Mesenchymal stem cell (in vitro differentiated cells and primary cell): ENCODE measurements around the gene CELF5.
A peak's percentile ranks its signal among the peaks of the same experiment; 100 is the strongest.

Source experiments
- DNase-seq: peaks from one replicate; pipeline ENCODE4 v3.0.0-alpha.2; 2013
- H2AFZ ChIP-seq: one replicate; pipeline ENCODE4 v1.6.1; 2013; ENCODE audit warnings: low read depth, mild to moderate bottlenecking, control low read depth, inconsistent platforms, low read length, moderate library complexity
- H2AK5ac ChIP-seq: 2 replicates; pipeline ENCODE4 v1.6.1; 2013; ENCODE audit warnings: low read length, moderate library complexity, mild to moderate bottlenecking, inconsistent platforms; ENCODE audit not compliant: severe bottlenecking
- H2BK120ac ChIP-seq: one replicate; pipeline ENCODE4 v1.6.1; 2013; ENCODE audit warnings: low read depth, mild to moderate bottlenecking, inconsistent platforms, low read length, moderate library complexity
- H2BK12ac ChIP-seq, 2 experiments: one replicate each; pipeline ENCODE4 v1.6.1; 2013; ENCODE audit warnings: inconsistent platforms in 2 of 2, low read length in 2 of 2, mild to moderate bottlenecking in 2 of 2, moderate library complexity in 2 of 2, control low read depth in 1 of 2
- H2BK15ac ChIP-seq: one replicate; pipeline ENCODE4 v1.6.1; 2013; ENCODE audit warnings: mild to moderate bottlenecking, low read depth, inconsistent platforms; ENCODE audit not compliant: poor library complexity, severe bottlenecking
- H2BK5ac ChIP-seq: 2 replicates; pipeline ENCODE4 v1.6.1; 2013; ENCODE audit warnings: low read depth, mild to moderate bottlenecking, low read length, control low read depth, inconsistent platforms; ENCODE audit not compliant: poor library complexity, severe bottlenecking
- H3K14ac ChIP-seq, 2 experiments: one replicate each; pipeline ENCODE4 v1.6.1; 2013; ENCODE audit warnings: inconsistent platforms in 2 of 2, low read length in 2 of 2, control low read depth in 1 of 2, mild to moderate bottlenecking in 1 of 2, moderate library complexity in 1 of 2
- H3K18ac ChIP-seq, 2 experiments: one replicate each; pipeline ENCODE4 v1.6.1; 2013; ENCODE audit warnings: inconsistent platforms in 2 of 2, low read length in 2 of 2, control low read depth in 1 of 2, low read depth in 1 of 2, mild to moderate bottlenecking in 1 of 2
- H3K23ac ChIP-seq, 2 experiments: one replicate each; pipeline ENCODE4 v1.6.1; 2013; ENCODE audit warnings: inconsistent platforms in 2 of 2, low read length in 2 of 2, mild to moderate bottlenecking in 2 of 2, moderate library complexity in 2 of 2, control low read depth in 1 of 2
- H3K27ac ChIP-seq: 2 replicates; pipeline ENCODE4 v1.5.1; 2013; ENCODE audit warnings: mild to moderate bottlenecking, moderate library complexity, low read length, control low read depth, inconsistent platforms; ENCODE audit not compliant: poor library complexity, severe bottlenecking
- H3K27me3 ChIP-seq, 2 experiments: 2 replicates each; pipeline versions ENCODE4 v1.6.1 to v1.7.0; 2013; ENCODE audit warnings: low read length in 2 of 2, mild to moderate bottlenecking in 2 of 2, moderate library complexity in 2 of 2, control low read depth in 1 of 2, inconsistent platforms in 1 of 2; ENCODE audit not compliant: control insufficient read depth in 1 of 2, insufficient read depth in 1 of 2
- H3K36me3 ChIP-seq, 2 experiments: 2 replicates each; pipeline versions ENCODE4 v1.6.1 to v1.7.0; 2013; ENCODE audit warnings: low read length in 2 of 2, control low read depth in 1 of 2, inconsistent platforms in 1 of 2, low read depth in 1 of 2, mild to moderate bottlenecking in 1 of 2; ENCODE audit not compliant: insufficient read depth in 2 of 2, control insufficient read depth in 1 of 2
- H3K4ac ChIP-seq, 2 experiments: one replicate each; pipeline ENCODE4 v1.6.1; 2013; ENCODE audit warnings: inconsistent platforms in 2 of 2, low read length in 2 of 2, mild to moderate bottlenecking in 2 of 2, moderate library complexity in 2 of 2, control low read depth in 1 of 2, low read depth in 1 of 2
- H3K4me1 ChIP-seq: 2 replicates; pipeline ENCODE4 v1.6.1; 2013; ENCODE audit warnings: low read depth, low read length, control low read depth; ENCODE audit not compliant: control insufficient read depth, insufficient read depth
- H3K4me2 ChIP-seq: 2 replicates; pipeline ENCODE4 v1.6.1; 2013; ENCODE audit warnings: low read length, mild to moderate bottlenecking, inconsistent platforms; ENCODE audit not compliant: poor library complexity, severe bottlenecking
- H3K4me3 ChIP-seq, 2 experiments: 2 replicates each; pipeline versions ENCODE4 v1.5.1 to v1.7.0; 2013; ENCODE audit warnings: low read length in 2 of 2, mild to moderate bottlenecking in 2 of 2, control low read depth in 1 of 2, low read depth in 1 of 2; ENCODE audit not compliant: insufficient read depth in 1 of 2
- H3K79me1 ChIP-seq: replicated peaks from 2 replicates; pipeline ENCODE4 v1.6.1; 2013; ENCODE audit warnings: mild to moderate bottlenecking, control low read depth, low read length, inconsistent platforms; ENCODE audit not compliant: poor library complexity, severe bottlenecking
- H3K9ac ChIP-seq: 2 replicates; pipeline ENCODE4 v1.7.0; 2013; ENCODE audit warnings: mild to moderate bottlenecking, low read length, moderate library complexity
- H3K9me3 ChIP-seq: 2 replicates; pipeline ENCODE4 v1.7.0; 2013; ENCODE audit warnings: mild to moderate bottlenecking, low read length; ENCODE audit not compliant: control insufficient read depth
- H4K8ac ChIP-seq: one replicate; pipeline ENCODE4 v1.6.1; 2013; ENCODE audit warnings: inconsistent platforms, mild to moderate bottlenecking, low read length, moderate library complexity
- H4K91ac ChIP-seq: one replicate; pipeline ENCODE4 v1.6.1; 2013; ENCODE audit warnings: mild to moderate bottlenecking, low read length, inconsistent platforms
- WGBS: methylation state at CpG from one replicate; pipeline ENCODE4 v1.1.7; 2013; ENCODE audit warnings: mixed read lengths; 5-methylcytosine and 5-hydroxymethylcytosine counted together

CELF5 gene

DNA sequence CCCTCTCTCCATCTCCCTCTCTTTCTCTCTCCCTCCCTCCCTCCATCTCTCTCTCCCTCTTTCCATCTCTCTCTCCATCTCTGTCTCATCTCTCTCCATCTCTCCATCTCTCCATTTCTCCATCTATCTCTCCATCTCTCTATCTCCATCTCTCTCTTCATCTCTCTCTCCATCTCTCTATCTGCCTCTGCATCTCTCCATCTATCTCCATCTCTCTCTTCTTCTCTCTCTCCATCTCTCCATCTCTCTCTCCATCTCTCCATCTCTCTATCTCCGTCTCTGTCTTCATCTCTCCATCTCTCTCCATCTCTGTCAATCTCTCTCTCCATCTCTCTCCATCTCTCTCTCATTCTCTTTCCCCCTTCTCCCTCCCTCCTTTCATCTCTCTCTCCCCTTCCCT, 85.8 kb downstream of the CELF5 start:
- Histone ChIP-seq H3K36me3 (no peaks in the 10 kb centered on the region), H3K18ac (no peak overlapping the region), H4K91ac (no peak overlapping the region), H2BK12ac (no peak overlapping the region), H3K27ac (no peak overlapping the region), H3K23ac (no peak overlapping the region), H2AFZ (no peak overlapping the region), H3K27me3 (peaks cover 44 to 67% of the 10 kb centered on the region in 2 experiments), H3K14ac (no peak overlapping the region), H3K79me1 (no peaks in the 10 kb centered on the region), H3K9me3 (no peaks in the 10 kb centered on the region), H4K8ac (no peak overlapping the region), H2AK5ac (no peak overlapping the region), H3K4me1 (peaks cover 1% of the 10 kb centered on the region), H2BK5ac (no peak overlapping the region), H3K4me2 (no peak overlapping the region), H3K4ac (no peak overlapping the region), H2BK120ac (no peak overlapping the region), H3K4me3 (no peak overlapping the region), H2BK15ac (no peak overlapping the region), H3K9ac (no peak overlapping the region)
- no peak for DNase-seq
- 36% methylated on average over 1 of the region's 1 CpG for WGBS

DNA sequence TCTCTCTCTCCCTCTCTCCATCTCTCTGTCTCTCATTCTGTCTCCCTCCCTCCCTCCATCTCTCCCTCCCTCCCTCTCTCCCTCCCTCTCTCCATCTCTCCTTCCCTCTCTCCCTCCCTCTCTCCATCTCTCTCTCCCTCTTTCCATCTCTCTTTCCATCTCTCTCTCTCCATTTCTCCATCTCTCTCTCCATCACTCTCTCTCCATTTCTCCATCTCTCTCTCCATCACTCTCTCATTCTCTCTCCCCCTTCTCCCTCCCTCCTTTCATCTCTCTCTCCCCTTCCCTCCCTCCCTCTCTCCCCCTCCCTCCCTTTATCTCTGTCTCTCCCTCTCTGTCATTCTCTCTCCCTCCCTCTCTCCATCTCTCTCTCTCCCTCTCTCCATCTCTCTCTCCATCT, 86.2 kb downstream of the CELF5 start:
- Histone ChIP-seq H2BK15ac (no peak overlapping the region), H3K14ac (no peak overlapping the region), H4K8ac (no peak overlapping the region), H2BK120ac (no peak overlapping the region), H3K36me3 (no peaks in the 10 kb centered on the region), H3K4me1 (peaks cover 1% of the 10 kb centered on the region), H3K18ac (no peak overlapping the region), H3K27ac (no peak overlapping the region), H4K91ac (no peak overlapping the region), H2BK5ac (no peak overlapping the region), H3K4me3 (no peak overlapping the region), H3K79me1 (no peaks in the 10 kb centered on the region), H3K4ac (no peak overlapping the region), H3K4me2 (no peak overlapping the region), H3K23ac (no peak overlapping the region), H3K27me3 (peaks cover 44 to 71% of the 10 kb centered on the region in 2 experiments), H3K9me3 (no peaks in the 10 kb centered on the region), H2AFZ (no peak overlapping the region), H2BK12ac (no peak overlapping the region), H3K9ac (no peak overlapping the region), H2AK5ac (no peak overlapping the region)
- DNase-seq: no peak

DNA sequence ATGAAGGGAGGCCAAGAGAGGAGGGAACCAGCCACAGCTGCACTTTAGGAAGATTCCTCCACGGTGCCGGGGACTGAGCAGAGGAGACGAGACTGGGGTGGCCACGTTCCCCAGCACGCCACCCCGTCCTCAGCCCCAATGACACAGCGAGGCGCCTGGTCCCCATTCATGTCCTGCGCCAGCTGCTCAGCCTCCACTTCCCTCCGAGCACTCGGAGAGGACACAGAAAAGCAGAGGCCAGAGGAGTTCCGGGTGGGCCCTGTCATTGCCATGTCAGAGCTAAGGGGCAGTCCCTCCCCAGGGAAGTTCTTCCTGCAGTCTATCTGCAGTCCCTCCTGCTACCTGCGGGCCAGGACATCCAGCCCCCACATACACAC, 88.7 kb downstream of the CELF5 start:
- no peak overlapping the region for H3K4ac ChIP-seq
- H3K4me2 ChIP-seq: no peak overlapping the region
- no peak overlapping the region for H3K23ac ChIP-seq
- peak overlapping the region; percentile 34 for H4K91ac ChIP-seq
- H3K4me1 ChIP-seq: peaks cover 1% of the 10 kb centered on the region
- no peak overlapping the region for H3K14ac ChIP-seq
- no peaks in the 10 kb centered on the region for H3K36me3 ChIP-seq
- H3K18ac ChIP-seq: no peak overlapping the region
- no peak overlapping the region for H2BK120ac ChIP-seq
- H3K9me3 ChIP-seq: no peaks in the 10 kb centered on the region
- no peak overlapping the region for H2AK5ac ChIP-seq
- H2BK15ac ChIP-seq: no peak overlapping the region
- no peak overlapping the region for H3K27ac ChIP-seq
- no peak overlapping the region for H3K9ac ChIP-seq
- H3K4me3 ChIP-seq: no peak overlapping the region
- no peak overlapping the region for H4K8ac ChIP-seq
- H3K27me3 ChIP-seq: peaks cover 42 to 81% of the 10 kb centered on the region in 2 experiments
- H2BK12ac ChIP-seq: no peak overlapping the region
- H3K79me1 ChIP-seq: no peaks in the 10 kb centered on the region
- no peak overlapping the region for H2BK5ac ChIP-seq
- no peak overlapping the region for H2AFZ ChIP-seq
- no peak for DNase-seq
- 86% methylated on average over 13 of the region's 13 CpGs for WGBS

DNA sequence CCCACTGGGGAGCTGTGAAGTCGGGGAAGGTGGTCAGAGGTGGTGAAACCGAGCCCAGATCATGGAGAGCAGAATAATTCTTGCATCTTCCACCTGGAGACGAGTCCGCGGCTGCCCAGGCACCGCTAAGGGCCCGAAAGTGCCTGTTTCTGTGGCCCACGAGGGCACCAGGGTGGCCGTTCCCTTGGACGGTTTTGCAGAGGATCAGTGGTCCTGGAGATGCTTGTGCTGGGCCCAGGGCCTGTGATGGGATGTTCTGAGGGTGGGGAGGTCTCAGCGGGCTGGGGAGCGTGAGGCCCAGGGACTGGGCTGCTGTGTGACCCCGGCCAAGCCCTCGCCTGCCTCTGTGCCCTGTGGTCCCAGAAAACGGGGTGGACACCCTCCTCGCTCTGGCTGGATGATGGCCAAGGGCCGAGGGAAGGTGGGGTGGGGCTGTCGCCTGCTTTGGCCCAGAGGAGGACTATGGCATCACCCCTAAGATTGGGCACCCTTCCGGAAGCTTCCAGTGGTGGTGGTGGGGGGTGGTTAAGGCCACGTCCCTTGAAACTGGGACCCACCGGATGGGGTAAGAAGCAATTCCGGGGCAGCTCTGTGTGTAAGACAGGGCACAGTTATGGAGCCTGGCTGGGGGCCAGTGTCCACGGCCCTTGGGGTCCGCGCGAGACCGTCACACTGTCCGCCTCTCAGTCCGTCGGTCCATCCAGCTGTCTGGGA, 90.7 kb downstream of the CELF5 start:
- H3K23ac ChIP-seq: no peak overlapping the region
- DNase-seq: no peak
- no peak overlapping the region for H3K4ac ChIP-seq
- H3K27ac ChIP-seq: no peak overlapping the region
- H3K4me3 ChIP-seq: no peak overlapping the region
- H2BK120ac ChIP-seq: no peak overlapping the region
- no peak overlapping the region for H3K4me2 ChIP-seq
- no peak overlapping the region for H3K18ac ChIP-seq
- no peaks in the 10 kb centered on the region for H3K36me3 ChIP-seq
- H3K4me1 ChIP-seq: peaks cover 1% of the 10 kb centered on the region
- no peak overlapping the region for H4K91ac ChIP-seq
- no peak overlapping the region for H2AK5ac ChIP-seq
- H3K14ac ChIP-seq: no peak overlapping the region
- H2AFZ ChIP-seq: no peak overlapping the region
- H3K9ac ChIP-seq: no peak overlapping the region
- H2BK12ac ChIP-seq: no peak overlapping the region
- no peaks in the 10 kb centered on the region for H3K9me3 ChIP-seq
- H4K8ac ChIP-seq: no peak overlapping the region
- no peaks in the 10 kb centered on the region for H3K79me1 ChIP-seq
- H2BK5ac ChIP-seq: no peak overlapping the region
- peaks cover 26 to 69% of the 10 kb centered on the region in 2 experiments for H3K27me3 ChIP-seq
- 84% methylated on average over 30 of the region's 30 CpGs for WGBS
- no peak overlapping the region for H2BK15ac ChIP-seq
